LoVo (cell line): ENCODE results near the gene JKAMP.
"Not testable (repeated sequence)": the region's sequence is repeated elsewhere in the genome, so short reads cannot be mapped to it uniquely, and the experiment has no call there.

ENCODE experiments used
- DNase-seq: peaks from one replicate; pipeline ENCODE4 v3.0.0-alpha.2; 2016; ENCODE audit warnings: low spot score

JKAMP gene

GRCh38 chr14:59483819-59484638, at the start of gene JKAMP, which contains the start of gene L3HYPDH:
JKAMP (plus strand) TSS chr14:59484517; CDS start chr14:59484590, 73 bp downstream.
L3HYPDH (minus strand) TSS chr14:59484408; CDS start chr14:59484316, 92 bp downstream.
- peak; percentile 94 for DNase-seq

- no peak for DNase-seq
Observed at GRCh38 chr14:59435101-59435500, 49.2 kb upstream of the JKAMP start.

GRCh38 chr14:59435987-59436386, 48.3 kb upstream of the JKAMP start:
- no peak for DNase-seq

GRCh38 chr14:59438195-59438647, 46.1 kb upstream of the JKAMP start:
- DNase-seq: no peak

GRCh38 chr14:59439256-59439965, 44.9 kb upstream of the JKAMP start:
- DNase-seq: no peak

- DNase-seq: not testable (repeated sequence)
Observed at GRCh38 chr14:59448673-59449072, 35.6 kb upstream of the JKAMP start.

GRCh38 chr14:59450716-59451115, 33.6 kb upstream of the JKAMP start:
- no peak for DNase-seq

- no peak for DNase-seq
Observed at GRCh38 chr14:59451849-59452248, 32.5 kb upstream of the JKAMP start.

- no peak for DNase-seq
Observed at GRCh38 chr14:59454139-59454538, 30.2 kb upstream of the JKAMP start.

GRCh38 chr14:59455411-59455810, 28.9 kb upstream of the JKAMP start:
- DNase-seq: no peak

- no peak for DNase-seq
Observed at GRCh38 chr14:59458486-59458885, 25.8 kb upstream of the JKAMP start.

GRCh38 chr14:59460378-59460777, 23.9 kb upstream of the JKAMP start:
- no peak for DNase-seq

GRCh38 chr14:59461891-59462290, 22.4 kb upstream of the JKAMP start:
- DNase-seq: no peak

- no peak for DNase-seq
Observed at GRCh38 chr14:59463787-59464485, 20.4 kb upstream of the JKAMP start.

- peak; percentile 50 for DNase-seq
Observed at GRCh38 chr14:59464486-59465315, 19.6 kb upstream of the JKAMP start.

- DNase-seq: peak; percentile 14
Observed at GRCh38 chr14:59465316-59466135, 18.8 kb upstream of the JKAMP start, which contains the start of gene GPR135. GPR135 (minus strand) TSS chr14:59465380; CDS start chr14:59465226, 154 bp downstream.

- no peak for DNase-seq
Observed at GRCh38 chr14:59474172-59474571, 10.1 kb upstream of the JKAMP start.

GRCh38 chr14:59475709-59476108, 8.6 kb upstream of the JKAMP start:
- DNase-seq: no peak

GRCh38 chr14:59478540-59478939, 5.8 kb upstream of the JKAMP start:
- DNase-seq: no peak

GRCh38 chr14:59480166-59480565, 4.2 kb upstream of the JKAMP start:
- no peak for DNase-seq

GRCh38 chr14:59481407-59481806, 2.9 kb upstream of the JKAMP start:
- DNase-seq: no peak
